Fibroblast of villous mesenchyme (primary cell): Measurements from ENCODE around the gene NOSTRIN. TPM values are rescaled to one million over a fixed set of nuclear protein-coding genes. Genes with fewer than 3 reads are reported as not detected.
A peak's percentile ranks its signal among the peaks of the same experiment; 100 is the strongest.
"Not testable (repeated sequence)": the region's sequence is repeated elsewhere in the genome, so short reads cannot be mapped to it uniquely, and the experiment has no call there.

ENCODE experiments used
- DNase-seq: peaks from one replicate; pipeline ENCODE4 v3.0.0-alpha.2; 2010; ENCODE audit warnings: low read depth
- H3K4me3 ChIP-seq: 2 replicates; pipeline ENCODE4 v1.5.1; 2011; ENCODE audit warnings: low read depth, mild to moderate bottlenecking, low read length
- CTCF ChIP-seq: IDR thresholded peaks from 2 replicates; pipeline ENCODE4 v1.5.1; 2012; ENCODE audit warnings: low read depth, mild to moderate bottlenecking, low read length; ENCODE audit not compliant: insufficient read depth
- total RNA-seq: library from RNA; depleted of rRNA; stranded (reverse); fragments of >200 nt; gene quantifications from 2 replicates; pipeline ENCODE4 v1.2.3, GENCODE V29; 2012

NOSTRIN gene
- total RNA-seq, 1 donor, result 0.43 TPM

GRCh38 chr2:168850846-168851245 is 48.4 kb downstream of the NOSTRIN start:
- H3K4me3 ChIP-seq, result no peak overlapping the region
- TF ChIP-seq CTCF, result no peak
- DNase-seq, result no peak

GRCh38 chr2:168851674-168852320 is 49.4 kb downstream of the NOSTRIN start:
- TF ChIP-seq CTCF, result no peak
- no peak overlapping the region for H3K4me3 ChIP-seq
- DNase-seq, result peak; percentile 47

- DNase-seq, result no peak
- TF ChIP-seq CTCF, result no peak
- no peak overlapping the region for H3K4me3 ChIP-seq
These were observed 50.0 kb downstream of the NOSTRIN start for GRCh38 chr2:168852481-168852880.

GRCh38 chr2:168853471-168853870 is 51.0 kb downstream of the NOSTRIN start:
- H3K4me3 ChIP-seq, result no peak overlapping the region
- TF ChIP-seq CTCF, result no peak
- no peak for DNase-seq

GRCh38 chr2:168854651-168855050 is 52.2 kb downstream of the NOSTRIN start:
- TF ChIP-seq CTCF, result no peak
- DNase-seq, result no peak
- no peak overlapping the region for H3K4me3 ChIP-seq

GRCh38 chr2:168855601-168856000 is 53.2 kb downstream of the NOSTRIN start:
- no peak overlapping the region for H3K4me3 ChIP-seq
- no peak for DNase-seq
- TF ChIP-seq CTCF, result no peak

GRCh38 chr2:168858146-168858545 is 55.7 kb downstream of the NOSTRIN start:
- TF ChIP-seq CTCF, result no peak
- H3K4me3 ChIP-seq, result no peak overlapping the region
- DNase-seq, result peak; percentile 3

- not testable (repeated sequence) for H3K4me3 ChIP-seq, DNase-seq
These were observed 64.7 kb downstream of the NOSTRIN start for GRCh38 chr2:168867164-168867563.

- not testable (repeated sequence) for DNase-seq, H3K4me3 ChIP-seq
These were observed 67.9 kb downstream of the NOSTRIN start for GRCh38 chr2:168870369-168870768.

- DNase-seq, H3K4me3 ChIP-seq: not testable (repeated sequence)
These were observed 68.4 kb downstream of the NOSTRIN start for GRCh38 chr2:168870824-168871223.
